HAP-1 (cell line): Measurements from ENCODE around the gene TMEM213.
"Not testable (repeated sequence)": the region's sequence is repeated elsewhere in the genome, so short reads cannot be mapped to it uniquely, and the experiment has no call there.

Source experiments
- DNase-seq, 2 experiments: peaks; one replicate each; pipeline ENCODE4 v3.0.0-alpha.2; 2016 to 2020; ENCODE audit warnings: low spot score in 2 of 2
- H3K27me3 ChIP-seq: fragments of 250-450 bp; sonication (Bioruptor Pico); 2 replicates; pipeline ENCODE4 v1.5.1; 2020; ENCODE audit warnings: low read depth, mild to moderate bottlenecking, moderate library complexity
- H3K36me3 ChIP-seq: fragments of 250-450 bp; sonication (Bioruptor Pico); replicated peaks from 2 replicates; pipeline ENCODE4 v1.5.1; 2020; ENCODE audit warnings: mild to moderate bottlenecking
- H3K4me1 ChIP-seq: fragments of 250-450 bp; sonication (Bioruptor Pico); 2 replicates; pipeline ENCODE4 v1.5.1; 2020; ENCODE audit warnings: mild to moderate bottlenecking
- H3K4me3 ChIP-seq: fragments of 250-450 bp; sonication (Bioruptor Pico); 2 replicates; pipeline ENCODE4 v1.5.1; 2020; ENCODE audit warnings: mild to moderate bottlenecking, moderate library complexity
- H3K9me3 ChIP-seq: fragments of 250-450 bp; sonication (Bioruptor Pico); 2 replicates; pipeline ENCODE4 v1.5.1; 2020; ENCODE audit warnings: mild to moderate bottlenecking, moderate library complexity
- in situ Hi-C: fragments of 300-500 bp; cut with MboI; formaldehyde crosslinking; loops from 3 replicates; pipeline ENCODE4 v1.14.3; 2020; ENCODE audit warnings: low sequenced_read_pairs, inconsistent platforms, mixed read lengths

Gene TMEM213

DNA sequence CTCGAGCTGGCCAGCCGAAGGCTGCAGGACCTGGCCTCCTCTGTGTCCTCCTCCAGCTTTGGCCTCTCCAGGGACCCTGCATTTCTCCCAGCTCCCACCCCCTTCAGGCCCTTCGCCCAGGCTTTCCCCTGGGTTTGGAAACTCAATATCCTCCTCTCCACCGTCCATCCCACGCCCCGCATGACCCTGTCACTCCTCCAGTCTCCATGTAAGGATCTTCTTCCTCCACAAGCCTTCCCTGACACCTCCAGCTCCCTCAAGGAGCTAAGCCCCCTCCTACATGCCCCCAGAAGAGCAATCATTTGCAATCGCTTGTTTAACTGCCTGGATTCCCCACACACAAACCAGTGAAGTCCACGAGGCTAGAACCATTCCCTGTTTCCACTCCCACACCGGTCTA is 24.6 kb upstream of the TMEM213 start:
- no peak overlapping the region for H3K4me3 ChIP-seq
- no peak for DNase-seq
- in situ Hi-C loops = no loop called here
- no peaks in the 10 kb centered on the region for H3K36me3 ChIP-seq
- no peaks in the 10 kb centered on the region for H3K9me3 ChIP-seq
- H3K27me3 ChIP-seq = no peaks in the 10 kb centered on the region
- H3K4me1 ChIP-seq = no peaks in the 10 kb centered on the region

DNA sequence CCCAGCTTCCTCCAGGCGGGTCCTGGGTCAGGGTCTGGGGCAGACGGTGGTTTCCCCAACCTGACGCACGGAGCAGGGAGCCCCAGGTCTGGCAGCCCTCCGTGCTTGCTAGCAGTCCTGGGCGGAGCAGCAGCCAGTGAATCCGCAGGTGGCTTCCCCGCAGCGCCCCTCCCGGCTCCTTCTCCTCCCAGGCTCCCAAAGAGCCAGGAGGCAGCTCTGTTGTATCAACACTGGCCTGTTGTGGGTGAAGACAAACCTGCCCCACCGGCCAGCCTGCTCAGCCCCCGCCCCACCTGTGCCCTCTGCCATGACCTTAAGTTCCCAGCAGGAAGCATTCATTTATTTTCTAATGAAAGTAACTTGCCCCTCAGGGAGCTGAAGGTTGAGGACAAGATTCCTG is 24.0 kb upstream of the TMEM213 start:
- H3K27me3 ChIP-seq = no peaks in the 10 kb centered on the region
- no peaks in the 10 kb centered on the region for H3K9me3 ChIP-seq
- no peak overlapping the region for H3K4me3 ChIP-seq
- H3K36me3 ChIP-seq = no peaks in the 10 kb centered on the region
- no peaks in the 10 kb centered on the region for H3K4me1 ChIP-seq
- in situ Hi-C loops = no loop called here
- no peak for DNase-seq

DNA sequence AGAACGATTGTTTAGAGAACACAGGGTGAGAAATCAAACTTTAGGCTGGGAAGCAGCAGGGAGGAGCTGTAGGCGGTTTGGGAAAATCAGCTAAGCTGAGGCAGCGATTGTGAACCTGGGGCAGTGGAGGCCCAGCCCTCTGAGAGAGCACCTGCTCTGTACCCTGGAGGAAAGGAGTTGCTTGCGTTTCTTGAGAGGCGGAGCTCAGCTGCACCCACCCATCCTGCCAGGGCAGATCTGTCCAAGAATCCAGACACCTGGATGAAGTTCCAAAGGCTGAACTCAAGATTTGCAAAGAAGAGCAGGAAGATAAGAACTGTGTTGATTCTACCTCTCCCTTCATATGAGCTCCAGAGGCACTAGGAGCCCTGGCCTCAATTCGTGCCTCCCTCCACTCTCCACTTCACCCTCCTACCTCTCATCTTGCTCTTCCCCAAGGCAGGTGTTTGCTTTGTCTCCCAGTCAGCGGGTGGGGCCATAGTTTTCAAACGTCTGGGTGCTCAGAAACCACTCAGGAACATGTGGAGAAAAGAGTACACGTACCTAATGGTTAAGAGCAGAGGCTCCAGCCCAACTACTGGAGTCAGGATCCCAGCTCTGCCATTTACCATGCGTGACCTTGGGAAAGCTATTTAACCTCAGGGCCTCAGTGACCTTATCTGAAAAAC is 21.5 kb upstream of the TMEM213 start:
- no peak for DNase-seq
- in situ Hi-C loops = no loop called here

DNA sequence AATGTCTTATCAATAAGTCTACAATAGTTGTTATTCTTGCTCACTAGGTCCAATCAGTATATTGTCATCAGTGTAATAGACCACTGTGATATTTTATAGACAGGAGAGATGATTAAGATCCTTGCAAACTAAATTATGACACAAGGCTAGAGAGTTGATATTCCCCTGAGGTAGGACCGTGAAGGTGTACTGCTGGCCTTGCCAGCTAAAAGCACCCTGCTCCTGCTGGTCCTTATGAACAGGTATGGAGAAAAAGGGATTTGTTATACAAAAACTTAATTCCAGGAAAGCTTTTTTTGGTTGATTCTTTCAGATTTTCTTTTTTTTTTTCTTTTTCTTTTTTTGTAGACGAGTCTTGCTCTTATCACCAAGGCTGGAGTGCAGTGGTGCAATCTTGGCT is 16.8 kb upstream of the TMEM213 start:
- Histone ChIP-seq H3K36me3 (no peaks in the 10 kb centered on the region), H3K4me1 (peaks cover 3% of the 10 kb centered on the region; the same call in 1 of the 2 replicates), H3K9me3 (no peaks in the 10 kb centered on the region), H3K4me3 (no peak overlapping the region), H3K27me3 (no peaks in the 10 kb centered on the region)
- in situ Hi-C loops = no loop called here
- DNase-seq = no peak

More for the DNA sequence above, 21.5 kb upstream of the TMEM213 start:
- H3K4me1 ChIP-seq = no peaks in the 10 kb centered on the region
- H3K9me3 ChIP-seq = no peaks in the 10 kb centered on the region
- H3K36me3 ChIP-seq = no peaks in the 10 kb centered on the region
- H3K4me3 ChIP-seq = no peak overlapping the region
- H3K27me3 ChIP-seq = no peaks in the 10 kb centered on the region

DNA sequence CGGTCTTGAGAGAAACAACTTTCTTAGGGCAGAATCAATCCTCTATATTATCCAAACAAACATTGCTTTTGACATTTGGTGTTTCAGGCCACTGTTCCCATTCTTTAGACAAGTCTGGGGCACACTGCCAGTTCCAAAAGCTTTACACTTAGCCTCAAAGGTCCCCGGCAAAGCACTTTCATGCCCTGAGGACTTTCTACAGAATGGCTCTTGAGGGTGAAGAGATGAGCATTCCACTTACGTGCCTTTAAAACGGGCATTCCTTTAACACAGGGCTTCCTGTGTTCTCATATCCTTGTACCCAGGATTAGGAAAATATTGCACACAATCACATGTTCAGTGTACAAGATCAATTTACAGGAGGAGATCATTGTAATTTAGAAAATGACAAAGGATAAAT is 13.1 kb upstream of the TMEM213 start:
- Histone ChIP-seq H3K4me1 (peaks cover 3% of the 10 kb centered on the region; the same call in 1 of the 2 replicates), H3K4me3 (no peak overlapping the region), H3K27me3 (no peaks in the 10 kb centered on the region), H3K9me3 (no peaks in the 10 kb centered on the region), H3K36me3 (no peaks in the 10 kb centered on the region)
- DNase-seq = no peak
- in situ Hi-C loops = no loop called here

DNA sequence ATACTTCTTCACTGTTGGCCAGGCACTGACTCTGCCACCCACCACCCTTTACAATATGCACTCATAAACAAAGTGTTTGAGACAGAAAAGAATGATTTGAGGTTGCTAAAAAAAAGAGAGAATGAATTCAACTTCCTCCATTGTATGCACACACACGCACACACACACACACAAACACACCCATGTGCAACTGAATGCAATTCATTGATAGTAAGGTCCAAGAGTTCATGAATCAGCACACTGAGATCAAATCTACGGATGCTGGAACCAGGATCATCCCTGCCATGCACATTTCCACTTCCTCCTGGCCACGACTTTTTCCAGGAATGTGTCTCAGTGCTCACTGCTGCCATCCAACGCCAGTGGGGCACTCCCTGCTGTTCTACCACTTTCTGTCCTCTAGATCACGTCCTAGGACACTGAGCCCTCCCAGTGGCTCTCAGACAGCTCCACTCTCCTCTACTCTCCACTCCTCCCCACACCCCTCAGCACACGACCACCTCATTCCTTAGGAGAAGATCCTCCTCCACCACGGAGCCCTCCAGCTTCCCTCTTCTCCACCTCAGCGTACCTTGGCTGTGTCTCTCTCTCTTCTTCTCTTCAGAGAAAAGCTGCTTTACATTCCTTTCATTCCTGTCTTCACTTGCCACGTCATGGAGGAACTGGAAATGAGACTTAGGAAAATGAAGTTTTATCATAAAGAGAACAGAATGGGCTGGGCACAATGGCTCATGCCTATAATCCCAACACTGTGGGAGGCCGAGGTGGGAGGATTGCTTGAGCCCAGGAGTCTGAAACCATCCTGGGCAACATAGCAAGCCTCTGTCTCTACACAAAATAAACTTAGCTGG is 12.0 kb upstream of the TMEM213 start:
- Histone ChIP-seq H3K4me1 (peaks cover 3% of the 10 kb centered on the region; the same call in 1 of the 2 replicates), H3K9me3 (no peaks in the 10 kb centered on the region), H3K4me3 (no peak overlapping the region), H3K36me3 (no peaks in the 10 kb centered on the region), H3K27me3 (no peaks in the 10 kb centered on the region)
- DNase-seq = peak in 1 of 2 experiments; percentile 17
- in situ Hi-C loops = no loop called here

DNA sequence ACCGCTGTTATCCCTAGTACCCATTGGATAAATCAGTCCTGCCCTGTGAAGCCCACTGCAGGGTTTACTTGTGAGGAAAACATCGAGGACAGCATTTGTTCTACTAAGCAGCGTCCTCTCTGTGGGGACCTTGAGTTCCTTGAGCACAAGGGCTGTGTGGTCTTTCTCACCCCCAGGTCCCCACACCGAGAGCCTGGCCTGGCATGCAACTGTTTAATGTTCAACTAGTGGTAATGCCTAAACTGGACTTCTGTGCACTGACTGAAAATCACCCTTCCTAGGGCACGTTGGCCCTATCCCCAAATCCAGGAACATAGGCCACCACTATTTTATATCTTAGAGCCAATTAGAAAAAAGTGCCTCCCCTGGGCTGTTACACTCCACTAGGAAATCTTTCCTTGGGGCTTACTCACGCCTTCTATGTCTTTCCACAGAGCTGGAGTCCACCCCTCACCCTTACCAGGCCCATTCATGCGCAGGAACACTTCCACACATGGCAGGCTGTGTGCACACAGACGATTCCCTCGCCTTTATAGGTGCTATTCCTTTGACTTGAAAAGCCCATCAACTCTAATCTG is 1.7 kb upstream of the TMEM213 start:
- in situ Hi-C loops = no loop called here
- DNase-seq = no peak
- H3K36me3 ChIP-seq = no peaks in the 10 kb centered on the region
- H3K27me3 ChIP-seq = no peaks in the 10 kb centered on the region
- no peaks in the 10 kb centered on the region for H3K9me3 ChIP-seq
- no peaks in the 10 kb centered on the region for H3K4me1 ChIP-seq
- no peak overlapping the region for H3K4me3 ChIP-seq

DNA sequence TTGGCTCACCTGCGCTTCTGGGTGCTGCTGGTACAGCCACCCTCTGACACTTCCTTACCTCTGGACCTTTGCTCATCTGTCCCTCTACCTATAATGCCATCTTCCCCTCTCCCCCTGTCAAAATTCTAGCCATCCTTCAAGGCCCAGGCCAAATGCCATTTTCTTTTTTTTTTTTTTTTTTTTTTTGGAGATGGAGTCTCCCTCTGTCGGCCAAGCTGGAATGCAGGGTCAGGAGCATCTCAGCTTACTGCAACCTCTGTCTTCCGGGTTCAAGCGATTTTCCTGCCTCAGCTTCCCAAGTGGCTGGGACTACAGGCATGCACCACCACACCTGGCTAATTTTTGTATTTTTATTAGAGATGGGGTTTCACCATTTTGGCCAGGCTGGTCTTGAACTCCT is 748 bp upstream of the TMEM213 start:
- H3K4me1 ChIP-seq, H3K4me3 ChIP-seq, H3K36me3 ChIP-seq, DNase-seq, H3K27me3 ChIP-seq, in situ Hi-C loops, H3K9me3 ChIP-seq: not testable (repeated sequence)

DNA sequence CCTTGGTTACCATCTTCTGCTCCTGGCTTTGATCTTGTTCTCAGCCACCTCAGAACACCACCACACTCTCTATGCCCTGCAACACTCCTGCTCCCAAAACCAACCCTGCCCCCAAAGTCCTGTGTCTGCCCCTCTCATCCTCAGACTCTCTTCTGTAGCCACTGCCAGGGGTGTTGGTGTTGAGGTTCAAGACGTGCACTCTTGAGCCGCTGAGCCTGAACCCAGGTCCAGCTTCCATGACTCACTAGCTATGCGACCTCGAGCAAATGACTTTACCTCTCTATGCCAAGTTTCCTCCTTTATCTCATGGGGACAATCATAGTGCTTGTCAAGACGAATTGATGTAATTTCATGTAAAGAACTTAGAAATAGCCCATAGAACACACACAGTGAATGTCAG is 1.0 kb downstream of the TMEM213 start:
- Histone ChIP-seq H3K36me3 (no peaks in the 10 kb centered on the region), H3K4me1 (no peaks in the 10 kb centered on the region), H3K4me3 (no peak overlapping the region), H3K9me3 (no peaks in the 10 kb centered on the region), H3K27me3 (no peaks in the 10 kb centered on the region)
- in situ Hi-C loops = no loop called here
- no peak for DNase-seq

DNA sequence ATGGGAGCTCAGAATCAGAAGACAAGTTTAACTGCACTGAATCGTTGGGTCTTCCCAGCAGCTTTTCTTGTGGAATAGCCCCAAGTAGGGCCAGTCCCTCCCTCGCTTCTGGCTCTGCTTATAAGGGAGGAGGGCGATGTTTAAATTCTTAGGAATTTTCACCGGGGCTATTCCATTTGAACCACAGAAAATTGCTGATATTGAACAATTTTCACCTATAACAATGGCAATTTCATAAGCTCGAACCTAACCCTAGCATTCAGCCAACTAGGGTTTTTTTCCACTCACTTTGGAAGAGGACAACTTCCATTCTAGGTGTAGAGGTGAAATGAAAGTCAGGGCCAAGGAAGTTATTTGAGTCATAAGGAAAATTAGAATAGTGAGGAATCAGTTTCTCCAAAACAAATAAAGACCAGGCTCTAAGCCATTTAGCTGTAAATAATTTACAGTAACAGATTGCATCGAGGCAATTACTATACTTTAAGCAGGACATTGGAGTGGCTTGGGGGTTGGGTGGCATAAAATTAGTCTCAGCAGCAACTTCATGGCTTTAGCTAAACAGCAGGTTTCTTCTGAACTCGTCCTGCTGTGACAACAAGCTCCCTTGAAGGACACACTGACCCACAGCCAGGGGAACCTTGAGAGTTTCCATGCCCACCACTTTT is 1.7 kb downstream of the TMEM213 start:
- Histone ChIP-seq H3K9me3 (no peaks in the 10 kb centered on the region), H3K27me3 (no peaks in the 10 kb centered on the region), H3K4me3 (no peak overlapping the region), H3K4me1 (no peaks in the 10 kb centered on the region), H3K36me3 (no peaks in the 10 kb centered on the region)
- no peak for DNase-seq
- in situ Hi-C loops = no loop called here

DNA sequence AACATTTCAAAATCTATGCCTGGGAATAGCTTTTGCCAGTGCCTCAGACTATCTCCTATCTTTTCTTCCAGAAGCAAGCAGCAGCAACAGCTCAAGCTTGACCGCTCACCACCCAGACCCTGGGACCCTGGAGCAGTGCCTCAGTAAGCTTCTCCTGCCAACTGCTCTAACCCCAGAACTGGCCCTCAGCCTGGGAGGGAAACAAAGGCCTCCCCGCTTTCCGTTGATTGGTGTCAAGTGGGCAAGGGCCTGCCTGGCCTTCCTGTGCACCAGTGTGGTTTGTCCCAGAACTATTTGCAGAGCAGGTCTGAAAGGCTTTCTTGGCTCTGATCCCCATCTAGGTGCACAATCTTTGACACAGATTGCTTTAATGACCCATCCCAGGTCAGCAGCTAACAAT is 3.5 kb downstream of the TMEM213 start:
- in situ Hi-C loops = no loop called here
- H3K4me1 ChIP-seq = no peaks in the 10 kb centered on the region
- H3K27me3 ChIP-seq = no peaks in the 10 kb centered on the region
- no peaks in the 10 kb centered on the region for H3K36me3 ChIP-seq
- DNase-seq = no peak
- H3K9me3 ChIP-seq = no peaks in the 10 kb centered on the region
- no peak overlapping the region for H3K4me3 ChIP-seq

DNA sequence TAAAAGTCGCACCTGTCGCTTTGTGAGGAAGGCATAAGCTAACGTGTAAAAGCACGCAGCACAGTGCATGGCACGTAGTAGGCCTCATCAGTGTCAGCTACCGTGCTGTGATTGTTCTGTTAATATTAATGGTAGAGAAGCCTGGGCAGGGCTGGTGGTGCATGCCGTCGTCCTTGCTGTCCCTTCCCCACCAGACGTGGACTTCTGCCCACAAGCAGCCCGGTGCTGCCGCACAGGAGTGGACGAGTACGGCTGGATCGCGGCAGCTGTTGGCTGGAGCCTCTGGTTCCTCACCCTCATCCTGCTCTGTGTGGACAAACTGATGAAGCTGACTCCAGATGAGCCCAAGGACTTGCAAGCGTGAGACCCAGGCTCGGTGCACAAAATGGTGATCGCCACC is 4.9 kb downstream of the TMEM213 start:
- no peak for DNase-seq
- Histone ChIP-seq H3K9me3 (no peaks in the 10 kb centered on the region), H3K36me3 (no peaks in the 10 kb centered on the region), H3K4me3 (no peak overlapping the region), H3K4me1 (no peaks in the 10 kb centered on the region), H3K27me3 (no peaks in the 10 kb centered on the region)
- in situ Hi-C loops = no loop called here

DNA sequence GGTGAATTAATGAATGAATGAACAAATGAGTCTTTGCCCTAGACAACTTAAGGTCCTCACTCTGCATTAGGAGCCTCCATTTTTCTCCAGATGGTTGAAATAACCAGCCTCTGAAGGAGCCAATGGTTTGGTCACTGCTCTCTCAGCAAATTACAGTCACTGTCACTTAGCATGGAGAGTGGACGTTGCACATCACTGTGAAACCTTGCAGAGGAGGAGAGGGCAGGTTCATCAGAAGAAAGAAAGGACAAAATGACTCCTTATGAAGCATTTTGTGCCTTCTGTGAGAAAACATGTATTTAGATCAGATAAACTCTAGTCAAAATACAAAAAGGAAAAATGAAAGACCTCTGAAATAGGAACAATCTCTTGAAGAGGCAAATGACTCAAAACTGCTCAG is 6.8 kb downstream of the TMEM213 start:
- H3K4me3 ChIP-seq = no peak overlapping the region
- no peak for DNase-seq
- H3K27me3 ChIP-seq = no peaks in the 10 kb centered on the region
- H3K36me3 ChIP-seq = no peaks in the 10 kb centered on the region
- H3K9me3 ChIP-seq = no peaks in the 10 kb centered on the region
- in situ Hi-C loops = no loop called here
- H3K4me1 ChIP-seq = no peaks in the 10 kb centered on the region

DNA sequence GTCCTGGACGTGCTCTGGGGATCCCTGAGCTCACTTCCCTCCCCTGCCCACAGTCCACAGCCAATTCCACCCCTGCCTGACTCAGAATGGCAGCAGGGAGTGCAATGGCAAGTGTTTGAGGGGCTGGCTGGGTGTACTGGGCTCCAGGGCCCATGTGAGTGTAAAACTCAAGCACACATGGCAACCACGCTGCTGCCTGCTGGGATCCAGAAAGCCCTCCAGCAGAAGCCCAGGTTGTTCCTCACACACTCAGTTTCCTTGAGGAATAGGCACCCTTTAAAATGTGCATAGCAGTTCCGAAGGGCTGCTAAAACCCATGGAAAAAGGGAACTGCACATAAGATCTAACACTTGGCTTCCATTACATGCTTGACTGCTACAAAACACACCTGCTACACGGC is 11.6 kb downstream of the TMEM213 start:
- H3K4me3 ChIP-seq = no peak overlapping the region
- no peak for DNase-seq

More for the DNA sequence above, 11.6 kb downstream of the TMEM213 start:
- in situ Hi-C loops = no loop called here
- Histone ChIP-seq H3K27me3 (no peaks in the 10 kb centered on the region), H3K4me1 (no peaks in the 10 kb centered on the region), H3K9me3 (no peaks in the 10 kb centered on the region), H3K36me3 (no peaks in the 10 kb centered on the region)
